Parietal lobe (tissue), 2 donors: Measurements from ENCODE around the gene B4GAT1. TPM values are rescaled to one million over a fixed set of nuclear protein-coding genes. Genes with fewer than 3 reads are reported as not detected.

Experiments
- small RNA-seq: library from RNA; depleted of rRNA; stranded (forward); fragments of <200 nt; gene quantifications from one replicate; pipeline ENCODE3, GENCODE V24; 2014; ENCODE audit warnings: low replicate concordance
- total RNA-seq: library from RNA; depleted of rRNA; stranded (reverse); fragments of >200 nt; gene quantifications from one replicate; pipeline ENCODE4 v1.2.3, GENCODE V29; 2014

The B4GAT1 gene
- 60.4 TPM for total RNA-seq

GRCh38 chr11:66347425-66348276 is at the start of gene B4GAT1:
Gene B4GAT1 (minus strand): TSS chr11:66347629. CDS start chr11:66347545, 84 bp downstream.

DNA sequence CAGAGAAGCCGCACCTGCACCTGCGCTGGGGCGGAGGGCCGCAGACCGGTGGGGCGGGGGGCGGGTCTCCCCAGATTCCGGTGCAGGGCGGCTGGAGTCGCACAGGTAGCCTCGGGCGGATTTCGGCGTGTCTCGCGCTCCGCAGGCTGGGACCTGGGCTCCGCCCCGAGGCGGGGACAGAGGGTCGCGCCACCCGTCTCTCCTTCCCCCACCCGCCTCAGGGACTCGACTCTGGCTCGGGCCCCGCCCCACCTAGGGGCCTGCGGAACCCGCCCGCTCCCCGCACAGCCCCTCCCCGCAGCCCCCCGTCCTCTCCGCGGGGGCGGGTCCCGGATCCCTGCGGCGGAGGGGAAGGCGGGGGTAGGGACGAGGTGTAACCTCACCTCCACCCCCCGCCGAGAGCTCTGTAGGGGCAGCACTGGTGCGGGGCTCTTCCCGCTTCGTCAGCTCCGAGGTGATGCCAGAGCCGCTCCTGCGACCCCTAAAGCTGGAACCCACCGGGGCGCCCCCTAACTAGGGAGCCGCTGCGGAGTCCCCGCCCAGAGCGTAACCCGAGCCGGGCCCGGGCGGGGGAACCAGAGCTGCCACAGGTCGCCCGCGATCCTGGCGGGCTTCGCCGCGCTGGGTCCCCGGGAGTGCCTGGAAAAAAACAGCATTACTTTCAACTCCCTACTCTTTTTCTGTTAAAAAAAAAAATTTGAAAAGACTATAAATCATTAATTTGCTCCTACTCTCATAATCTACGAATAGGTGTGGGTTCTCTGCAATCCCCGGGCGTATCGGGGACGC is 24.4 kb upstream of the B4GAT1 start, which contains the start of gene SLC29A2:
SLC29A2 (minus strand) TSS at position 134 of the 789 bp plus-strand sequence. CDS start 169 bp downstream, outside the sequence.

DNA sequence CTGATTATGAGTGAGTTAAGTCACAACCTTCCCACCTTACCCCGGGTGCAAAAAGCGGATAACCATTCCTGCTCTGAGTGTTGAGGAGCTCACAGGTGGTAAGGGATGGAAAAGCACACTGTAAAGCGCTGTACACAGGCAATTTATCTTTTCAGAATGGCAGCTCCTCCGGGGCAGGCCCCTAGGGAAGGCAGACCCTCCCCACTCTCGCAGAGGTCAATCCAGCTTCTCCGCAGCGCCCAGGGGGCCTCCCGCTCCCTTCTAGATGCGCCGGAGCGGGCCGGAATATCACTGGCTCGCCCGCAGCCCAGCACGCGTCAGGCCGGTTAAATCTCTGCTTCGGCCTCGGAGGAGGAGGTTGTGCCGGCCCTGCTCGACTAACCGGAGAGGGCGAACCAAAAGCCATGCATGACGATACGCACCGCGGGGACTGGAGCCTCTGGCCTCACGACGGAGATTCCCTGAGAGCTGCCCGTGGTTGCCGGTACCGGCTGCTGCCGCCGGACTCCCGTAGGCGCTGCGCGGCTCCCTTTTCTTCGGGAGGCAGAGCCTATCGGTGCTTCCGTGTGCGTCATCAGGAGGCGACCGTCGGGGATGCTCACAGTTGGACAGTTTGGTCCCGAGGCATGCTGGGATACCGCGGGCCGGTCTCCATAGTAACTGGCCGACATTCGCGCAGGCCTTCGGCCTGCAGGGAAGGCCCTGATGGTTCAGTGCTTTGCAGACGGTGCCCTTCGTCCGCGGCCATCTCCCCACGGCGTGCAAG is 2.7 kb downstream of the B4GAT1 start, which contains the start of gene BRMS1:
BRMS1 (minus strand) TSS at position 555 of the 766 bp plus-strand sequence. CDS start 2,870 bp downstream, outside the sequence.

GRCh38 chr11:66336234-66337102 is 11.0 kb downstream of the B4GAT1 start, which contains the start of gene RIN1:
Gene RIN1 (minus strand): TSS chr11:66336434. CDS start chr11:66336402, 32 bp downstream.

GRCh38 chr11:66316849-66317251 is 30.6 kb downstream of the B4GAT1 start, which contains the start of gene CD248:
Gene CD248 (minus strand): TSS chr11:66317044. CDS start chr11:66317027, 17 bp downstream.

Small RNA genes within 50 kb of the gene (small RNA-seq; reads per million reads assigned to genes)
- gene RF00017 (not detected), gene RNU1-84P (0.34 reads per million, percentile 18 among the genes with 10 or more reads in this experiment)

Other genes starting within 250 kb of the B4GAT1 start
- gene KLC2, start 89.9 kb downstream of the B4GAT1 start, total RNA-seq = 56.7 TPM
- gene RAB1B, start 79.0 kb downstream of the B4GAT1 start, total RNA-seq = 41.0 TPM
- gene CNIH2, start 69.5 kb downstream of the B4GAT1 start, total RNA-seq = 79.2 TPM
- 28.8 TPM for gene YIF1A, start 58.5 kb downstream of the B4GAT1 start, total RNA-seq
- 9.7 TPM for gene TMEM151A, start 55.7 kb downstream of the B4GAT1 start, total RNA-seq
- gene CD248, start 30.6 kb downstream of the B4GAT1 start, total RNA-seq = 1.3 TPM
- 0.94 TPM for gene RIN1, start 11.2 kb downstream of the B4GAT1 start, total RNA-seq
- gene BRMS1, start 2.5 kb downstream of the B4GAT1 start, total RNA-seq = 13.8 TPM
- gene SLC29A2, start 24.1 kb upstream of the B4GAT1 start, total RNA-seq = 4.4 TPM
- 2.2 TPM for gene NPAS4, start 73.4 kb upstream of the B4GAT1 start, total RNA-seq
- gene MRPL11, start 91.2 kb upstream of the B4GAT1 start, total RNA-seq = 11.6 TPM
- 24.7 TPM for gene PELI3, start 119.3 kb upstream of the B4GAT1 start, total RNA-seq
- 40.4 TPM for gene DPP3, start 132.8 kb upstream of the B4GAT1 start, total RNA-seq
- 107 TPM for gene BBS1, start 163.0 kb upstream of the B4GAT1 start, total RNA-seq
- 5.9 TPM for gene ZDHHC24, start 198.4 kb upstream of the B4GAT1 start, total RNA-seq
- gene ACTN3, start 199.3 kb upstream of the B4GAT1 start, total RNA-seq = not detected
- gene CTSF, start 221.0 kb upstream of the B4GAT1 start, total RNA-seq = 47.9 TPM
- gene CCDC87, start 245.4 kb upstream of the B4GAT1 start, total RNA-seq = 0.63 TPM
- 36.9 TPM for gene CCS, start 245.6 kb upstream of the B4GAT1 start, total RNA-seq